ENCODE results near the gene CEP192.
"Not testable (repeated sequence)": the region's sequence is repeated elsewhere in the genome, so short reads cannot be mapped to it uniquely, and the experiment has no call there.

Gene CEP192

GRCh38 chr18:12990641-12990966 is 558 bp upstream of the CEP192 start:
- no peak for DNase-seq

- DNase-seq = no peak
These were observed 638 bp downstream of the CEP192 start for GRCh38 chr18:12991821-12992179.

- DNase-seq = no peak
These were observed 2.3 kb downstream of the CEP192 start for GRCh38 chr18:12993439-12993838.

GRCh38 chr18:12995424-12995823 is 4.3 kb downstream of the CEP192 start:
- no peak for DNase-seq

GRCh38 chr18:12995952-12996477 is 4.9 kb downstream of the CEP192 start:
- DNase-seq = no peak

GRCh38 chr18:12996661-12997292 is 5.6 kb downstream of the CEP192 start:
- no peak for DNase-seq

GRCh38 chr18:12997330-12997729 is 6.2 kb downstream of the CEP192 start:
- not testable (repeated sequence) for DNase-seq

GRCh38 chr18:12998332-12999060 is 7.3 kb downstream of the CEP192 start:
- DNase-seq = no peak

GRCh38 chr18:13003466-13003896 is 12.3 kb downstream of the CEP192 start:
- peak; percentile 10 for DNase-seq

GRCh38 chr18:13004396-13004795 is 13.2 kb downstream of the CEP192 start:
- no peak for DNase-seq

GRCh38 chr18:13005289-13005688 is 14.1 kb downstream of the CEP192 start:
- no peak for DNase-seq

- no peak for DNase-seq
These were observed 15.5 kb downstream of the CEP192 start for GRCh38 chr18:13006531-13007247.

- no peak for DNase-seq
These were observed 16.0 kb downstream of the CEP192 start for GRCh38 chr18:13007248-13007560.

GRCh38 chr18:13011719-13012118 is 20.6 kb downstream of the CEP192 start:
- no peak for DNase-seq

GRCh38 chr18:13014232-13014631 is 23.1 kb downstream of the CEP192 start:
- no peak for DNase-seq

GRCh38 chr18:13014818-13015217 is 23.7 kb downstream of the CEP192 start:
- DNase-seq = no peak

GRCh38 chr18:13017247-13017875 is 26.2 kb downstream of the CEP192 start:
- DNase-seq = no peak

GRCh38 chr18:13018374-13018773 is 27.2 kb downstream of the CEP192 start:
- DNase-seq = no peak

- DNase-seq = no peak
These were observed 28.1 kb downstream of the CEP192 start for GRCh38 chr18:13019301-13019700.

GRCh38 chr18:13022644-13023043 is 31.5 kb downstream of the CEP192 start:
- DNase-seq = no peak

- DNase-seq = no peak
These were observed 34.1 kb downstream of the CEP192 start for GRCh38 chr18:13025233-13025632.

GRCh38 chr18:13026583-13027270 is 35.6 kb downstream of the CEP192 start:
- no peak for DNase-seq

GRCh38 chr18:13028869-13029268 is 37.7 kb downstream of the CEP192 start:
- no peak for DNase-seq

Measured in CD4-positive, alpha-beta T cell treated with Interleukin-17A for 4 hours (primary cell).